ENCODE results near the gene PERCC1.
A peak's percentile ranks its signal among the peaks of the same experiment; 100 is the strongest.
"Not testable (repeated sequence)": the region's sequence is repeated elsewhere in the genome, so short reads cannot be mapped to it uniquely, and the experiment has no call there.

Gene PERCC1

DNA sequence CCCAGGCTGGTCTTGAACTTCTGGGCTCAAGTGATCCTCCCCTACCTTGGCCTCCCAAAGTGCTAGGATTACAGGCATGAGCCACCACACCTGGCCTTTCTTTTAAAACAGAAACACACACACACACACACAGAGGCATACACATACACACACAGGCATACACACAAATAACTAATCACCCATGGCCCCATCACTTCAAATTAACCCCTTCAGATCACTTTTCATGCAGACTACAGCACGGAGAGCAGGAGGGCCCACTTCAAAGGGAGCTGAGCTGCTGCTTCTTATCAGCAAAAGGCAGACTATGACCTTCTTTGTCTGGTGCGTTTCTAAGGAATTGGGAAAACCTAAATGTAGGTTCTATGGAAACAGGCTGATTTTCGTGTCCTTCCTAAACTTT is 42.1 kb downstream of the PERCC1 start:
- no peak for TF ChIP-seq CTCF (IDR thresholded peaks at IDR 0.05; ENCODE audit: low read depth, low read length)
- no peak for DNase-seq (ENCODE audit: low read depth in 2 of 2)
- no peak overlapping the region for H3K4me3 ChIP-seq (replicated peaks in 1 of 2; ENCODE audit: low read depth in 2 of 2, low read length in 2 of 2)

DNA sequence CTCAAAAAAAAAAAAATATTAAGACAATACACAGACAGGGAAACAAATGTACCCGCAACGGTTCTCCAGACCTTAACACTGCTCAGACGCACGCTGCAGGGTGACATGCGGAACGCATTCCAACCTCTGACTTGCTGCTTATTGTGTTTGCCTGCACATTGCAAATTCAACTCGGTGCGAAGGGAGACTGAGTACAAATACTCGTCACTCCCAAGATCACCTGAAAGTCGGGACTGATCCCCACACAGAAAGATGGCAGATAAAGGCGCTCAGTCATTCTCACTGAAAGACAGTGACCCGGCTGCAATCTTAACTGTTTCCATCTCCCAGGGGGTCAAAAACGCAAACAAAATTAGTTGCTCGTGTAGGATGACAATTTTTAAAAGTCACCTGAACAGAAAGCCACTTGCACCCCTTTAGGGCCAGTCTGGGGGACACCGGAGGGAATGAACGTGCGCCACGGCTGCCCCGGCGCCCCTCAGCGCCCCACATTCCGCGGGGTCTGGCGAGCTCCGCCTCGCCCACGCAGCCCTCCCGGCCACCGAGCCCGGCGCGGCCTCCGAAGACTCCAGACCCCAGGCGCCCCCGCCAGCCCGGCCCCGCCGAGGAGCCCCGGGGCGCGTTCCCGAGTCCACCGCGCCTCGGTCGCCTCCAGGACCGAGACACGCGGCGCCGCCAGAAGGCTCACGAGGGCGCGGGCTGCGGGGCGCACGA is 43.4 kb downstream of the PERCC1 start:
- H3K4me3 ChIP-seq (replicated peaks in 1 of 2; ENCODE audit: low read depth in 2 of 2, low read length in 2 of 2) = peak overlapping the region; percentile 68 to 77
- DNase-seq (ENCODE audit: low read depth in 2 of 2) = peak in 1 of 2 donors; percentile 10
- no peak for TF ChIP-seq CTCF (IDR thresholded peaks at IDR 0.05; ENCODE audit: low read depth, low read length)

- DNase-seq (ENCODE audit: low read depth in 2 of 2) = peak; percentile 85 to 89
- H3K4me3 ChIP-seq (replicated peaks in 1 of 2; ENCODE audit: low read depth in 2 of 2, low read length in 2 of 2) = peak within 1 kb of the TSS; percentile 68 to 77
- no peak for TF ChIP-seq CTCF (IDR thresholded peaks at IDR 0.05; ENCODE audit: low read depth, low read length)
These were observed 44.1 kb downstream of the PERCC1 start, which contains the start of gene CLCN7 for GRCh38 chr16:1474796-1475551. CLCN7 (minus strand) TSS chr16:1475028; CDS start chr16:1474974, 54 bp downstream.

GRCh38 chr16:1475552-1476114 is 44.8 kb downstream of the PERCC1 start:
- H3K4me3 ChIP-seq (replicated peaks in 1 of 2; ENCODE audit: low read depth in 2 of 2, low read length in 2 of 2) = peak overlapping the region; percentile 68 to 77
- no peak for DNase-seq (ENCODE audit: low read depth in 2 of 2)
- no peak for TF ChIP-seq CTCF (IDR thresholded peaks at IDR 0.05; ENCODE audit: low read depth, low read length)

DNA sequence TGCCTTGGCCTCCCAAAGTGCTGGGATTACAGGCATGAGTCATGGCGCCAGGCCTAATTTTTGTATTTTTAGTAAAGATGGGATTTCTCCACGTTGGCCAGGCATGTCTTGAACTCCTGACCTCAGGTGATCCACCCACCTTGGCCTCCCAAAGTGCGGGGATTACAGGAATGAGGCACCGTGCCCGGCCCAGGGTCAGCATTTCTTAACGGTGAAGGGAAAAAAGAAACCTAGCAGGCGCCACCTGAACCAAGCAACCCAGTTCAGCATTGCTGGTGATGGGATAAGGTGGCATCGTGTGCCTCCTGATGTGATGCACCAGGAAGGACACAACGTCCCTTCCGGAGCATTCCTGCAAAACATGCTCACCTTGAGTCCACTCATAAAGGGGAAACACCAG is 46.2 kb downstream of the PERCC1 start:
- H3K4me3 ChIP-seq (replicated peaks in 1 of 2; ENCODE audit: low read depth in 2 of 2, low read length in 2 of 2) = no peak overlapping the region
- no peak for DNase-seq (ENCODE audit: low read depth in 2 of 2)

GRCh38 chr16:1478937-1479336 is 48.1 kb downstream of the PERCC1 start:
- H3K4me3 ChIP-seq (replicated peaks in 1 of 2; ENCODE audit: low read depth in 2 of 2, low read length in 2 of 2); DNase-seq (ENCODE audit: low read depth in 2 of 2): not testable (repeated sequence)

More for the DNA sequence above, 46.2 kb downstream of the PERCC1 start:
- no peak for TF ChIP-seq CTCF (IDR thresholded peaks at IDR 0.05; ENCODE audit: low read depth, low read length)
